ENCODE results near the gene SNUPN.

DNA sequence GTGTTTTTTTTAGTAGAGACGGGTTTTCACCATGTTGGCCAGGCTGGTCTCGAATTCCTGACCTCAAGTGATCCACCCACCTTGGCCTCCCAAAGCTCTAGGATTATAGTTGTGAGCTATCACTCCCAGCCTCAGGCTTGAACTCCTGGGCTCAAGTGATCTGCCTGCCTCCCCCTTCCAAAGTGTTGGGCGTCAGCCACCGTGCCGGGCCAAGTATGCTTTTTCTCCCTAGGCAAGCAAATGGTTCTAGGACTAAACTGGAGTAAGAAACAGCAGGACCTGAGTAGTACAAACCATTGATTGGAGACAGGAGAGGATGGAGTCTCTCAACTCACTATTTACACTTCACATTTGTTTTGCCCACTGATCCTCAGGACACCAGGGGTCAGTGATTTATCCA lies 41.8 kb downstream of the SNUPN start:
- TF ChIP-seq MAX (IDR thresholded peaks at IDR 0.05) (no peak), EP300 (IDR thresholded peaks at IDR 0.05; ENCODE audit: borderline replicate concordance) (no peak), NFIC (IDR thresholded peaks at IDR 0.05) (no peak), TAF1 (IDR thresholded peaks at IDR 0.05; ENCODE audit: low read depth) (no peak), FOXM1 (IDR thresholded peaks at IDR 0.05; ENCODE audit: borderline replicate concordance, low read depth) (no peak), RAD21 (IDR thresholded peaks at IDR 0.05; ENCODE audit: low read depth) (no peak), TEAD4 (IDR thresholded peaks at IDR 0.05) (no peak), EGR1 (IDR thresholded peaks at IDR 0.05) (no peak), CREB1 (IDR thresholded peaks at IDR 0.05; ENCODE audit: low read depth) (no peak), TCF12 (IDR thresholded peaks at IDR 0.05; ENCODE audit: low read depth) (no peak), REST (IDR thresholded peaks at IDR 0.05; ENCODE audit: low read depth) (no peak), ZBTB7A (IDR thresholded peaks at IDR 0.05; ENCODE audit: low read depth) (no peak)
- TF ChIP-seq, protein P1, sequence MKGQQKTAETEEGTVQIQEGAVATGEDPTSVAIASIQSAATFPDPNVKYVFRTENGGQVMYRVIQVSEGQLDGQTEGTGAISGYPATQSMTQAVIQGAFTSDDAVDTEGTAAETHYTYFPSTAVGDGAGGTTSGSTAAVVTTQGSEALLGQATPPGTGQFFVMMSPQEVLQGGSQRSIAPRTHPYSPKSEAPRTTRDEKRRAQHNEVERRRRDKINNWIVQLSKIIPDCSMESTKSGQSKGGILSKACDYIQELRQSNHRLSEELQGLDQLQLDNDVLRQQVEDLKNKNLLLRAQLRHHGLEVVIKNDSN (IDR thresholded peaks at IDR 0.05) = no peak
